Uterus (tissue), 4 donors: ENCODE data around the gene AGBL1. TPM values are rescaled to one million over a fixed set of nuclear protein-coding genes. Genes with fewer than 3 reads are reported as not detected.

Experiments
- DNase-seq, 2 donors: peaks; one replicate each; pipeline ENCODE4 v3.0.0-alpha.2; 2019 to 2020
- H3K27ac ChIP-seq, 2 donors: fragments of 200-600 bp; sonication (generic); 1 replicate in 1 of 2; 2 replicates in 1 of 2; pipeline ENCODE4 v1.5.1; 2016 to 2018
- H3K27me3 ChIP-seq, 2 donors: fragments of 200-600 bp; sonication (generic); one replicate each; pipeline ENCODE4 v1.5.1; 2018 to 2019; ENCODE audit warnings: control low read depth in 1 of 2
- H3K36me3 ChIP-seq, 2 donors: fragments of 200-600 bp; sonication (generic); one replicate each; pipeline ENCODE4 v1.5.1; 2019; ENCODE audit warnings: control low read depth in 1 of 2
- H3K4me1 ChIP-seq, 2 donors: fragments of 200-600 bp; sonication (generic); one replicate each; pipeline ENCODE4 v1.5.1; 2018 to 2019; ENCODE audit warnings: control low read depth in 1 of 2
- H3K4me3 ChIP-seq, 2 donors: fragments of 200-600 bp; sonication (generic); 1 replicate in 1 of 2; 2 replicates in 1 of 2; pipeline ENCODE4 v1.5.1; 2018 to 2019; ENCODE audit warnings: mild to moderate bottlenecking in 1 of 2
- H3K9me3 ChIP-seq, 2 donors: fragments of 200-600 bp; sonication (generic); one replicate each; pipeline ENCODE4 v1.5.1; 2019; ENCODE audit warnings: control low read depth in 1 of 2
- POLR2A ChIP-seq, 2 donors: fragments of 450-650 bp; IDR thresholded peaks; one replicate each; pipeline ENCODE4 v1.6.1; 2016; ENCODE audit warnings: antibody characterized with exemption in 2 of 2, mild to moderate bottlenecking in 1 of 2, moderate library complexity in 1 of 2
- intact Hi-C: fragments of 100-400 bp; cut with DNase I; formaldehyde crosslinking; loops from one replicate; pipeline ENCODE4 v1.15.1; 2023; ENCODE audit warnings: low total_unique reads
- total RNA-seq, 4 donors: library from RNA; depleted of rRNA in 3 of 4; stranded (reverse); fragments of >200 nt in 3 of 4; gene quantifications; one replicate each; pipeline versions ENCODE4 v1.1.0 to v1.2.4, GENCODE V29; 2014 to 2023
- TF ChIP-seq, protein P1 (sequence below), 4 experiments: fragments of 200-600 bp in 2 of 4; fragments of 450-650 bp in 2 of 4; sonication (generic) in 2 of 4; IDR thresholded peaks; one replicate each; pipeline ENCODE4 v1.5.1; 2016 to 2019; ENCODE audit warnings: antibody characterized with exemption in 4 of 4, mild to moderate bottlenecking in 2 of 4, moderate library complexity in 1 of 4
- donor health status: DM: yes; HTN: yes; CAD: no.

AGBL1 gene
- total RNA-seq, 4 donors from 2014 or later, result 0.07 TPM; not detected in 3

DNA sequence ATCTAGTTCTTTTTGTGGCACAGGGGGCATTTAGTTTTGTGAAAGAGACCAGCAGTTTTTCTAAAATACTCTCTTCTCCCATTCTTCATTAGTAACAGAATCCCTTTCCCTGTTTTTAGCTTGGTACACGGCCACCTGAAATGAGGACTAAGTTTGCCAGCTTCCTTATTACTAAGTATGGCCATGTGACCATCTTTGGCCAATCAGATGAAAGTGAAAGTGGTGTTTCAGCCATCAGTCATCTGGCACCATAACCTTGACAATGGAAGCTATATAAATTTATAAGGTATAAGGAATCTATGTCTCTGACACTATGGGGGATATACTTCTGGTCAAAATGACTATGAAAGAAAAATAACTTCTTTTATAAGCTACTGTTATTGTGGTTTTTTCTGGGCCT, 570.4 kb downstream of the AGBL1 start:
- Histone ChIP-seq H3K4me1 (no peaks in the 10 kb centered on the region), H3K27ac (no peak overlapping the region), H3K27me3 (no peaks in the 10 kb centered on the region), H3K36me3 (no peaks in the 10 kb centered on the region), H3K9me3 (no peaks in the 10 kb centered on the region), H3K4me3 (no peak overlapping the region)
- intact Hi-C loops, result no loop called here
- DNase-seq, result no peak
- TF ChIP-seq, protein P1, sequence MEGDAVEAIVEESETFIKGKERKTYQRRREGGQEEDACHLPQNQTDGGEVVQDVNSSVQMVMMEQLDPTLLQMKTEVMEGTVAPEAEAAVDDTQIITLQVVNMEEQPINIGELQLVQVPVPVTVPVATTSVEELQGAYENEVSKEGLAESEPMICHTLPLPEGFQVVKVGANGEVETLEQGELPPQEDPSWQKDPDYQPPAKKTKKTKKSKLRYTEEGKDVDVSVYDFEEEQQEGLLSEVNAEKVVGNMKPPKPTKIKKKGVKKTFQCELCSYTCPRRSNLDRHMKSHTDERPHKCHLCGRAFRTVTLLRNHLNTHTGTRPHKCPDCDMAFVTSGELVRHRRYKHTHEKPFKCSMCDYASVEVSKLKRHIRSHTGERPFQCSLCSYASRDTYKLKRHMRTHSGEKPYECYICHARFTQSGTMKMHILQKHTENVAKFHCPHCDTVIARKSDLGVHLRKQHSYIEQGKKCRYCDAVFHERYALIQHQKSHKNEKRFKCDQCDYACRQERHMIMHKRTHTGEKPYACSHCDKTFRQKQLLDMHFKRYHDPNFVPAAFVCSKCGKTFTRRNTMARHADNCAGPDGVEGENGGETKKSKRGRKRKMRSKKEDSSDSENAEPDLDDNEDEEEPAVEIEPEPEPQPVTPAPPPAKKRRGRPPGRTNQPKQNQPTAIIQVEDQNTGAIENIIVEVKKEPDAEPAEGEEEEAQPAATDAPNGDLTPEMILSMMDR (IDR thresholded peaks at IDR 0.05), result no peak
- no peak for TF ChIP-seq POLR2A (IDR thresholded peaks at IDR 0.05)

DNA sequence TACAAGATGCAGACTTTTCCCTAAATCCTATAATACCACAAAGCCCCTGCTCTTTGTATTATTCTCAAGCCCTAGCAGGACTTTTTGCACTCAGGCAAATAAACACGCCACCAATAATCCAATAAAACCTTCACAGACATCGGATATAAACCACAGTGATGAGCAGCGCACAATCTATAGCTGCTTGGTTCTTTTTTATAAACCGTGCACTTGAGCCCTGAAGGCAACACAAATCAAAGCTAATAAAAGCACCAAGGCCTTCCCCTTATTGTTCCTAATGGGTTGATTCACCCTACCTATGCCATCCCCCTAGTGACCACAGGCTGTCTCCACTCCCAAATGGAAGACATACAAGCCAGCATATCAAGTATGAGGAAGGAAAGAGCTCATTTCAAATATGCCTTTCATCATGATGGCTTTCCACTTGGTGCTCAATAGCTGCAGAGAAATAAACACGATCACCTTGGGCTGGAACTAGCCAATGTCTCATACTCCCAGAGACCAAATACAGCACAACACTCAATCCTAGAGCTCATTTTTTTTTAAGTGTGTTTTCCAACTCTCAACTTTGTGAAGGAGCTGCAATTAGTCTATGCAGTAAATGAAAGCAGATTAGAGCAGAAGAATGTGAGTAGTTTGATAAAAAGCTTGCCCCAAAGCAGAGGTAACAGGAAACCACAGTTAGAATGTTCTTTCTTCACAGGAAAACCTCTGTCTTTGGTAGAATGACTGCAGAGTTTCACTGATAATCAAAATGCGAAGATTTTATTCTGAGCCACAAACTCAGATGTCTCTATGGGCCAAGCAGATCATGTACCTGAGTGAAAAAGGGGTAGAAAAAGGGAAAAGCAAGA, 573.9 kb downstream of the AGBL1 start:
- DNase-seq, result no peak
- Histone ChIP-seq H3K27me3 (no peaks in the 10 kb centered on the region), H3K9me3 (no peaks in the 10 kb centered on the region), H3K4me3 (no peak overlapping the region), H3K36me3 (no peaks in the 10 kb centered on the region), H3K4me1 (no peaks in the 10 kb centered on the region), H3K27ac (no peak overlapping the region)
- TF ChIP-seq, protein P1 (IDR thresholded peaks at IDR 0.05), result no peak
- TF ChIP-seq POLR2A (IDR thresholded peaks at IDR 0.05), result no peak
- intact Hi-C loops, result no loop called here

DNA sequence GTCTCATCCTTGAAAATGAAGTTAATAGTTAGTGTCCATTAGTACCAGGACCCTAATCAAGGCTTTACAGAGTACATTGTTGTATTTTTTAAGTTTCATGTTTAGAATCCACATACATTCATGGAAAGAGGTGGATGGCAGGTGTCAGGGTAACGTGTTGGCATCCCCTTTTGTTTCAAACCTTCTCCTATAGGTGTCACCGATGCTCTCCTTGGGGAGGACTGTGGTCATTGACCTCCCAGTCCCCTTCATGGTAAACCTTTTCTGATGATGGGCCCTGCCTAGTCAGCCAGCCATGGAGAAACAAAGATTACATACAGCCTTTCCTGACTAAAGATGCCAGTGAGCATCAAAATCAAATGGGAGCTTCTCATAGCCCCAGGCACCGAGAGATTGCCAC, 574.8 kb downstream of the AGBL1 start:
- Histone ChIP-seq H3K9me3 (no peaks in the 10 kb centered on the region), H3K36me3 (no peaks in the 10 kb centered on the region), H3K4me1 (no peaks in the 10 kb centered on the region), H3K27ac (no peak overlapping the region), H3K27me3 (no peaks in the 10 kb centered on the region), H3K4me3 (no peak overlapping the region)
- no peak for DNase-seq
- TF ChIP-seq, protein P1 (IDR thresholded peaks at IDR 0.05), result no peak
- TF ChIP-seq POLR2A (IDR thresholded peaks at IDR 0.05), result no peak
- intact Hi-C loops, result no loop called here

DNA sequence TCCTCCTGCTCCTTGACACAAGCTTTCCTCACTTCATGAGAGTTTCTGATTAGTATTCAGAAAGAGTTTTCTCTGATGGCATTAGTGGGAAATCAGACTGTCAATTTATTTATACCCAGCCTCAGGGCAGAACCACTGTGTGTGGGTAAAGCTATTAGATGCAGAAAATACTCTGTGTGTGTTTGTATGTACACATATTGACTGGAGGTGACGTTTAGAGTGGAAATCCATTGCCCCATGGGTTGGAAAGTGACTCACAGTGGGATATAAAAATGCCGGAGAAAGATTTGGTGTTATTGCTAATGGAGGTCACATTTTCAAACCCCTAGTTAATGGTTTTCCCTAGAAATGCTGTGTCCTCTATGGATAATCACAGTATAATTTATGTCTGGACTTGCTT, 577.6 kb downstream of the AGBL1 start:
- Histone ChIP-seq H3K27me3 (no peaks in the 10 kb centered on the region), H3K9me3 (no peaks in the 10 kb centered on the region), H3K4me1 (no peaks in the 10 kb centered on the region), H3K36me3 (no peaks in the 10 kb centered on the region), H3K4me3 (no peak overlapping the region), H3K27ac (no peak overlapping the region)
- intact Hi-C loops, result no loop called here
- DNase-seq, result no peak
- no peak for TF ChIP-seq POLR2A (IDR thresholded peaks at IDR 0.05)
- TF ChIP-seq, protein P1 (IDR thresholded peaks at IDR 0.05), result no peak

DNA sequence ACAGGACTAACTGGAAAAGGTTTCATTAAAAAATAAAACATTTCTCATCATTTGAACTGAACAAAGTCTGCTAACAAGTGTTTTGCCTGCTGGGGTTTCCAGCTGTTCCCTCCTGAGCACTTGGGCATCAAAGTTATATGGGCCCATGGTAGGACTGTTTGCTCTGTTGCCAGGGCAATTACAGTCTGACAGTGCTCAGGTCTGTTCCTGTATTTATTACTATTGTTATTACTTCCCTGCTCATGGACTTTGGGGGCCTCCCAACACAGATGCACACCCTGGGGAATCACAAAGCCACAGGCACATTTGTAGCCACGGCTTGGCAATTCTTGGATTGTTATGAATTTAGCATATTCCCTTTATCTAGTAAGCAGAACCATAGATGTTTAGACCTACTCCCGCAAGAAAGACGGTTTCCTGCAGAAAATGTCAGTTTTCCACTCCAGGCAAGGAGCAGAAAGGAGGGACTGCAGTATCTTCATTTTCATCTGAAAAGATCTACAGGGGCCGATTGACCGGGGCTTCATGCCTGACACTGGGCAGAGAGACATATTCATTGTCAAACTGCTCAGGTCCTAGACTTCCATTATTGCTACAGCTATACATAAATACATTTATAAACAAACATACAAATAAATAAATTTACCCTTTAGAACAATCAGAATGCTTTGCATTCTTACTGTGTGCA, 580.2 kb downstream of the AGBL1 start:
- no peak for TF ChIP-seq POLR2A (IDR thresholded peaks at IDR 0.05)
- TF ChIP-seq, protein P1 (IDR thresholded peaks at IDR 0.05), result no peak
- no peak for DNase-seq
- Histone ChIP-seq H3K4me1 (no peaks in the 10 kb centered on the region), H3K4me3 (no peak overlapping the region), H3K27ac (no peak overlapping the region), H3K36me3 (no peaks in the 10 kb centered on the region), H3K27me3 (no peaks in the 10 kb centered on the region), H3K9me3 (no peaks in the 10 kb centered on the region)
- intact Hi-C loops, result no loop called here
